22Rv1 (cell line): ENCODE measurements around the gene RAB35.

Source experiments
- ZFX ChIP-seq: fragments of 450-650 bp; IDR thresholded peaks from 2 replicates; pipeline ENCODE4 v1.6.1; 2017; ENCODE audit warnings: antibody characterized with exemption, borderline replicate concordance
- TF ChIP-seq, protein P1 (sequence below): fragments of 450-650 bp; IDR thresholded peaks from 2 replicates; pipeline ENCODE4 v1.5.1; 2017; ENCODE audit warnings: mild to moderate bottlenecking

DNA sequence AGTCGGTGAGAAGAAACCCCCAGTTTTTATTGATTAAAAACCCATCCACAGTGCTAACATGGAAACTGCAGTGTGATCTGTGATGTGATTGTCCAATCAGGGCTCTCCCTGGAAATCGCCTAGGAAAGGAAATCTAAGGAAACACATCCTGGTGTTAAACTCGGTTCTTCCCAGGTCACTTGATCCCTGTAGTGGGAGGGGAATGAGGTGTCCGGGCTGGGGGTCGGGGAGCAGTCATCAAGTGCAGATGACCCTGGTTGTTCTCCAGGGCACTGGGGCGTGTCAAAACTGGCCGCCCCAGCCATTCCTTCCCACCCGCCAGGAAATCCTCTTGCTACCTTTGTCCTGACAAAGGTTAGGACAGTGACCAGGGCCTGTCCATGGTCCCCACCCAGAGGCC lies 20.8 kb downstream of the RAB35 start:
- TF ChIP-seq, protein P1, sequence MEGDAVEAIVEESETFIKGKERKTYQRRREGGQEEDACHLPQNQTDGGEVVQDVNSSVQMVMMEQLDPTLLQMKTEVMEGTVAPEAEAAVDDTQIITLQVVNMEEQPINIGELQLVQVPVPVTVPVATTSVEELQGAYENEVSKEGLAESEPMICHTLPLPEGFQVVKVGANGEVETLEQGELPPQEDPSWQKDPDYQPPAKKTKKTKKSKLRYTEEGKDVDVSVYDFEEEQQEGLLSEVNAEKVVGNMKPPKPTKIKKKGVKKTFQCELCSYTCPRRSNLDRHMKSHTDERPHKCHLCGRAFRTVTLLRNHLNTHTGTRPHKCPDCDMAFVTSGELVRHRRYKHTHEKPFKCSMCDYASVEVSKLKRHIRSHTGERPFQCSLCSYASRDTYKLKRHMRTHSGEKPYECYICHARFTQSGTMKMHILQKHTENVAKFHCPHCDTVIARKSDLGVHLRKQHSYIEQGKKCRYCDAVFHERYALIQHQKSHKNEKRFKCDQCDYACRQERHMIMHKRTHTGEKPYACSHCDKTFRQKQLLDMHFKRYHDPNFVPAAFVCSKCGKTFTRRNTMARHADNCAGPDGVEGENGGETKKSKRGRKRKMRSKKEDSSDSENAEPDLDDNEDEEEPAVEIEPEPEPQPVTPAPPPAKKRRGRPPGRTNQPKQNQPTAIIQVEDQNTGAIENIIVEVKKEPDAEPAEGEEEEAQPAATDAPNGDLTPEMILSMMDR, result no peak
- TF ChIP-seq ZFX, result no peak
